ENCODE data around the gene ZNF488.

ZNF488 gene

GRCh38 chr10:47376522-47377220, 7.4 kb downstream of the ZNF488 start:
- peak; percentile 9 for DNase-seq (ENCODE audit: insufficient read length, low spot score)
- TF ChIP-seq CTCF (IDR thresholded peaks at IDR 0.05; ENCODE audit: insufficient read depth, missing control alignments) = no peak
- FAIRE-seq = no peak

- no peak for DNase-seq (ENCODE audit: insufficient read length, low spot score)
- no peak for TF ChIP-seq CTCF (IDR thresholded peaks at IDR 0.05; ENCODE audit: insufficient read depth, missing control alignments)
- no peak for FAIRE-seq
Measured at GRCh38 chr10:47374611-47375536, 9.2 kb downstream of the ZNF488 start.

- no peak for DNase-seq (ENCODE audit: insufficient read length, low spot score)
Measured at GRCh38 chr10:47372726-47373125, 11.4 kb downstream of the ZNF488 start.

GRCh38 chr10:47371629-47372485, 12.2 kb downstream of the ZNF488 start:
- DNase-seq (ENCODE audit: insufficient read length, low spot score) = peak; percentile 11
- FAIRE-seq = no peak
- no peak for TF ChIP-seq CTCF (IDR thresholded peaks at IDR 0.05; ENCODE audit: insufficient read depth, missing control alignments)

More at GRCh38 chr10:47372726-47373125, 11.4 kb downstream of the ZNF488 start:
- no peak for TF ChIP-seq CTCF (IDR thresholded peaks at IDR 0.05; ENCODE audit: insufficient read depth, missing control alignments)
- no peak for FAIRE-seq

- TF ChIP-seq CTCF (IDR thresholded peaks at IDR 0.05; ENCODE audit: insufficient read depth, missing control alignments) = no peak
- peak; percentile 3 for DNase-seq (ENCODE audit: insufficient read length, low spot score)
- no peak for FAIRE-seq
Measured at GRCh38 chr10:47370878-47371277, 13.2 kb downstream of the ZNF488 start.

- FAIRE-seq (no peak), DNase-seq (ENCODE audit: insufficient read length, low spot score) (peak; percentile 10)
- no peak for TF ChIP-seq CTCF (IDR thresholded peaks at IDR 0.05; ENCODE audit: insufficient read depth, missing control alignments)
Measured at GRCh38 chr10:47370015-47370767, 13.9 kb downstream of the ZNF488 start.

Measured in D721Med (cell line).